OCI-LY1 (cell line): ENCODE measurements around the gene TMEM203.

Experiments
- H2AFZ ChIP-seq: fragments of 200-600 bp; sonication (generic), shearing (Covaris generic); 2 replicates; pipeline ENCODE4 v1.6.0; 2014; ENCODE audit warnings: antibody characterized with exemption, mild to moderate bottlenecking, low read length
- H3F3A ChIP-seq: fragments of 200-600 bp; sonication (generic), shearing (Covaris generic); 2 replicates; pipeline ENCODE4 v1.6.0; 2014; ENCODE audit warnings: mild to moderate bottlenecking, antibody characterized with exemption, low read length, moderate library complexity; ENCODE audit not compliant: insufficient read depth
- H3K27ac ChIP-seq: fragments of 200-600 bp; sonication (generic); 2 replicates; pipeline ENCODE4 v1.5.1; 2014; ENCODE audit warnings: low read length, mixed run types, mild to moderate bottlenecking, low read depth; ENCODE audit not compliant: poor library complexity, severe bottlenecking
- H3K27me3 ChIP-seq: fragments of 200-600 bp; sonication (generic); 2 replicates; pipeline ENCODE4 v1.6.0; 2014; ENCODE audit warnings: antibody characterized with exemption, mild to moderate bottlenecking, low read length, moderate library complexity; ENCODE audit not compliant: insufficient read depth
- H3K36me3 ChIP-seq: fragments of 200-600 bp; sonication (generic); 2 replicates; pipeline ENCODE4 v1.6.1; 2014; ENCODE audit warnings: mild to moderate bottlenecking, antibody characterized with exemption, low read length, moderate library complexity, mixed read lengths; ENCODE audit not compliant: insufficient read depth
- H3K4me1 ChIP-seq: fragments of 200-600 bp; sonication (generic); 2 replicates; pipeline ENCODE4 v1.5.1; 2014; ENCODE audit warnings: mild to moderate bottlenecking, low read length, moderate library complexity; ENCODE audit not compliant: insufficient read depth, severe bottlenecking
- H3K4me2 ChIP-seq: fragments of 200-600 bp; sonication (generic), shearing (Covaris generic); 2 replicates; pipeline ENCODE4 v1.6.1; 2014; ENCODE audit warnings: low read length
- H3K4me3 ChIP-seq: fragments of 200-600 bp; sonication (generic); 2 replicates; pipeline ENCODE4 v1.5.1; 2014; ENCODE audit warnings: low read length, low read depth, mild to moderate bottlenecking, mixed read lengths; ENCODE audit not compliant: poor library complexity, severe bottlenecking
- H3K79me2 ChIP-seq: fragments of 200-600 bp; shearing (Covaris generic); 2 replicates; pipeline ENCODE4 v1.6.1; 2016; ENCODE audit warnings: mixed run types, low read length, mixed read lengths; ENCODE audit not compliant: insufficient read depth
- H3K9ac ChIP-seq: fragments of 200-600 bp; sonication (generic), shearing (Covaris generic); 2 replicates; pipeline ENCODE4 v1.6.1; 2014; ENCODE audit warnings: mild to moderate bottlenecking, low read length, mixed read lengths
- H3K9me2 ChIP-seq: fragments of 200-600 bp; sonication (generic), shearing (Covaris generic); 2 replicates; pipeline ENCODE4 v1.6.1; 2014; ENCODE audit warnings: low read depth, mild to moderate bottlenecking, low read length, mixed read lengths
- H3K9me3 ChIP-seq: fragments of 200-600 bp; shearing (Covaris generic); 2 replicates; pipeline ENCODE4 v1.6.1; 2014; ENCODE audit warnings: low read length, mixed read lengths
- H4K20me1 ChIP-seq: fragments of 200-600 bp; sonication (generic), shearing (Covaris generic); 2 replicates; pipeline ENCODE4 v1.6.0; 2016; ENCODE audit warnings: mild to moderate bottlenecking, low read length; ENCODE audit not compliant: insufficient read depth
- CTCF ChIP-seq: fragments of 200-600 bp; sonication (generic), shearing (Covaris generic); IDR thresholded peaks from 2 replicates; pipeline ENCODE4 v1.5.1; 2017; ENCODE audit warnings: mild to moderate bottlenecking, antibody characterized with exemption, low read length, moderate library complexity, mixed read lengths
- EZH2 ChIP-seq: fragments of 200-600 bp; sonication (generic), shearing (Covaris generic); IDR thresholded peaks from 2 replicates; pipeline ENCODE4 v1.8.0; 2017; ENCODE audit warnings: borderline replicate concordance, mixed run types, mild to moderate bottlenecking, antibody characterized with exemption, low read length, moderate library complexity, mixed read lengths

Gene TMEM203

GRCh38 chr9:137213160-137214060, 8.0 kb upstream of the TMEM203 start:
- TF ChIP-seq EZH2 = no peak
- no peak for TF ChIP-seq CTCF
- Histone ChIP-seq H3K9me3 (no peaks in the 10 kb centered on the region), H3K4me1 (peaks cover 20% of the 10 kb centered on the region), H3K4me3 (peak overlapping the region; percentile 29), H3K27me3 (no peaks in the 10 kb centered on the region), H3K36me3 (peaks cover 11% of the 10 kb centered on the region), H3F3A (no peaks in the 10 kb centered on the region), H3K9ac (peak overlapping the region; percentile 36; the same call in 1 of the 2 replicates), H3K27ac (no peak overlapping the region), H3K4me2 (peak overlapping the region; percentile 51), H4K20me1 (no peaks in the 10 kb centered on the region), H2AFZ (no peak overlapping the region), H3K9me2 (no peaks in the 10 kb centered on the region), H3K79me2 (no peaks in the 10 kb centered on the region)

GRCh38 chr9:137212520-137212919, 7.1 kb upstream of the TMEM203 start:
- H3K36me3 ChIP-seq = peaks cover 13% of the 10 kb centered on the region
- no peaks in the 10 kb centered on the region for H3K9me2 ChIP-seq
- H3K4me3 ChIP-seq = peak overlapping the region; percentile 29
- H3K4me1 ChIP-seq = peaks cover 20% of the 10 kb centered on the region
- no peaks in the 10 kb centered on the region for H3K9me3 ChIP-seq
- H3K79me2 ChIP-seq = no peaks in the 10 kb centered on the region
- H3F3A ChIP-seq = no peaks in the 10 kb centered on the region
- TF ChIP-seq EZH2 (no peak), CTCF (peak; percentile 36; the same call in 1 of the 2 replicates)
- H2AFZ ChIP-seq = no peak overlapping the region
- H3K27me3 ChIP-seq = no peaks in the 10 kb centered on the region
- H3K27ac ChIP-seq = no peak overlapping the region
- H3K4me2 ChIP-seq = peak overlapping the region; percentile 51; the same call in 1 of the 2 replicates
- H3K9ac ChIP-seq = no peak overlapping the region
- H4K20me1 ChIP-seq = no peaks in the 10 kb centered on the region

GRCh38 chr9:137211532-137211931, 6.1 kb upstream of the TMEM203 start:
- Histone ChIP-seq H3K9me3 (no peaks in the 10 kb centered on the region), H3K4me1 (peaks cover 18% of the 10 kb centered on the region), H3K27ac (no peak overlapping the region), H3K4me3 (no peak overlapping the region), H3K9me2 (no peaks in the 10 kb centered on the region), H3K27me3 (no peaks in the 10 kb centered on the region), H3K4me2 (no peak overlapping the region), H4K20me1 (no peaks in the 10 kb centered on the region), H3K79me2 (0 out of 2 replicates have a peak, but pooled peaks cover under 1% of the 10 kb centered on the region), H3F3A (no peaks in the 10 kb centered on the region), H3K9ac (no peak overlapping the region), H3K36me3 (peaks cover 15% of the 10 kb centered on the region), H2AFZ (no peak overlapping the region)
- TF ChIP-seq EZH2 (no peak), CTCF (no peak)
